Activated CD8-positive, alpha-beta memory T cell treated with anti-CD3 and anti-CD28 coated beads, Interleukin-2, amount 50 U/mL, for 1 hour (primary cell): ENCODE data around the gene RRP36.
A peak's percentile ranks its signal among the peaks of the same experiment; 100 is the strongest.
"Not testable (repeated sequence)": the region's sequence is repeated elsewhere in the genome, so short reads cannot be mapped to it uniquely, and the experiment has no call there.

Experiments
- DNase-seq: peaks from one replicate; pipeline ENCODE4 v3.0.0-alpha.2; 2020; ENCODE audit errors: extremely low read depth

The RRP36 gene, protein sequence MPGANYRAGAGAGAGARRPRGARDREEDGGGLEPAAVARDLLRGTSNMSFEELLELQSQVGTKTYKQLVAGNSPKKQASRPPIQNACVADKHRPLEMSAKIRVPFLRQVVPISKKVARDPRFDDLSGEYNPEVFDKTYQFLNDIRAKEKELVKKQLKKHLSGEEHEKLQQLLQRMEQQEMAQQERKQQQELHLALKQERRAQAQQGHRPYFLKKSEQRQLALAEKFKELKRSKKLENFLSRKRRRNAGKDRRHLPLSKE

DNA sequence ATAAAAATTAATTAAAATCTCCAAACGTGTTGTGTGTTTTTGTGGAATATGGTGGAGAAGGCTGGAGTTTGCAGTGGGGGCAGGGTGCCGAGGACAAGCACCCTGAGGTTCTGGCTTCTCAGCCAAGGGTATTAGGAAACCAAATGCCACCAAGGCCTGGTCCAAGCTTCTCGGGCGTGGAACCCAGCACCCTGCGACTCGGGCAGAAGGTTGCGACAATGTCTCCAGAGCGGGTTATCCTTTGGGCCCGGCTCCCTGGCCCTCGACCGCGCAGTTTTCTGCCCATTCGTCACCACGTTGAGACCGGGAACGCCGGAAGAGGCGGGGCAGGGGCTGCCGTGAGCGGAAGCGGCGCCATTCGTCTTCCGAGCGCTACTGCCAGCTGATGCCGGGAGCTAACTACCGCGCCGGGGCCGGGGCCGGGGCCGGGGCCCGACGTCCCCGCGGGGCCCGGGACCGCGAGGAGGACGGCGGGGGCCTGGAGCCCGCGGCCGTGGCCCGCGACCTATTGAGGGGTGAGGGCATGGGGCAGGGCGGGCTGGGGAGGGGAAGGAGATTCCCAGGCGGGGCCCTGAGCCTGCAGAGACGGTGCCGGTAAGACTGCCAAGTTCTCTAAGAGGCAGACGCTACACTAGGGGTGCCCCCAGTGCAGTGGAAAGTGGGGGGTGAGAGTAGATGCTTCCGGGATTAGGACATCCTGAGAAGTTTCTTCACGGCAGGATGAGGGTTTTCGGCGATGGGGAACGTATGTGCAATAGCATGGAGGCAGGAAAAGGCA lies at the start of gene RRP36:
Gene RRP36, plus strand, starts transcription at position 354 of the 778 bp plus-strand sequence. Its CDS starts 32 bp downstream, at position 386.
- no peak for DNase-seq

- DNase-seq: no peak
Observed at GRCh38 chr6:42971746-42972327, 49.6 kb upstream of the RRP36 start.

DNA sequence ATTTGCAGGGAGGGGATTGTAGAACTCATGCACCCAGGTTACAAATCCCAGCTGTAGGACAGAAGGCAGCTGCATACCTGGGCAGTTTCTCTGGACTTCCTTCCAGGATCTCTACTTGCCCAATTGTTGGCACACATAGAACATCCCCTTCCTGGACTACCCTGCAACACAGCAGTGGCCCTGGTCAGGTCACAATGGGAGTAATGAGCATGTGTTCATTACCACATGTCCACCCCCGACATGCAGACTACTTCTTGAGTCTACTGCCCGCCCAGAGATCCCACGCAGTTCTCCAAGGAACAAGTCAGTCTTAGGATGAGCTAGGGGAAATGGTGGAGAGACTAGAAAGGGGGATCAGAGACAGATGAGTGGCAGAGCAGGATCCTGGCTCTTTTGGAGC lies 47.5 kb upstream of the RRP36 start:
- DNase-seq: no peak

DNA sequence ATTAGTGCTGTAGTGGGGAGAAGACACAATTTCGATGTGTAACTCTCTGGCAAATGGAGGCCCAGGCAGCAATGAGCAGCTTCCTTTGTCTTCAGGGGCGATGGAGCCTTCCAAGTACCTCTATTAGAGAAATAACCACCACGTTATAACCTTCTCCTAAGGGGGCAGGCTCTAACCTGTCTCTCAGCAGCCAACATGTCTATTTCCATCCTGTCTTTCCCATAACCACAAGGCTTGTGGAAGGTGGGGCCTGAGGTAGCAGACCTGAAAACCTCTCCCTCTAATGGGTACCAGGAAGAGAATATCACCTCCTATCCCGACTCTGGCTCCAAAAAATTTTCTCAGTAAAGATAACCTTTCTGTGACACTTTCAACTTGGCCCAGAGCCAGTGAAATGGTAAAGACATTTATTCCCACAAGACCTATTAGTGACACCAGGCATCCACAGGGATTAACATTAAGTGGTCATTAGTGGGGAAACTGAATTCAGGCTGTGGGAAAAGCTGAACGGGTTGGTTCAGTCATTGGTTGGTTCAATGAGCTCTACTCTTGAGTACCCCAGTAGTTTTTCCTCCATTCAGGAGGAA lies 46.4 kb upstream of the RRP36 start:
- DNase-seq: no peak

DNA sequence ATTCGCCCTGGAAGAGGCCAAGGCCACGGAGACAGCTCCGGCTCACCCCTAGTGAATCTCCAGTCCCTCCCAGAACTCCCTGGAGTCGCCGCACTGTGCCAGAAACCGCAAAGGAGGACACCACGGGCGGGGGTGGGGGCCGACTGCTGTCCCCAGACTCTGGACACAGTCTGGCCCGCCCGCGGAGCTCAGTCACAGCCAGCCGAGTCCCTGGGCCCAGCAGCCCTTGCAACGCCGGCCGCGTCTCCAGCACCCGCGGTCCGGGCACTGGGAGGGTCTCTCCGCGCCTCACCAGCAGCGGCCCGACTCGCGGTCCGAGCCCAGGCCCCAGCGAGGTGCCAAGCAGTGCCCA lies 43.0 kb upstream of the RRP36 start:
- DNase-seq: no peak

DNA sequence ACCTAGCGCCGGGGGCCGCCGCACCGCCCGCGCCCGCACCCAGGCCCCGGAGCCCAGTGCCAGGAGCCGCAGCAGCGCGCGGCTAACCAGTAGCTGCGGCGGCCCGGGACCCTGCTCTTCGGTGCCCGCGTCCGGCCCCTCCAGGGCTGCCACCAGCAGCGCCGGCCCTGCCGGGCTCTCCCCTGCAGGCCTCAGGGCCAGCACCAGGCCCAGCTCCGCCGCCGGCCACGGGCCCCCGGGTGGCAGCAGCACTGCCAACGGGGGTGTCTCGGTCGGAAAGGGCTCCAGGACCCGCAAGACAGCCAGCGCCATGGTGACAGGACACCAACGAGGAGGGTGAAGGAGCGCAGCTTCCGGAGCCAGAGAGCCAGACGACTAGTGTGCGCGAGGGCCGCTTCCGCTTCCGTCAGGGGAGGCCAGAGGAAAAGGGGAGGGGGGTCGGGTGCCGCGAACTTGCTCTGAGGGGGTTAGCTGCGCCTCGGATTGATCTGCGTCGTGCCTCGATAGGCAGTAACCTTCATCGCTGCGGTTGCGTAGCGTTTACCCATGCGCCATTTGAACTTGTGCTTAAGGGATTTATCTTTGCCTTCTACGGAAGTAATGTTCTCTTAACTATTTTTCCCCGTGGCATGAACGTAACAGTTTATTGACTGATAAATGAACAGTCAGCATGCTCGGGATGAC lies 42.4 kb upstream of the RRP36 start, which contains the start of gene PEX6:
Gene PEX6, minus strand, starts transcription at position 343 of the 684 bp plus-strand sequence. Its CDS starts 31 bp downstream, at position 312.
- DNase-seq: peak; percentile 92

DNA sequence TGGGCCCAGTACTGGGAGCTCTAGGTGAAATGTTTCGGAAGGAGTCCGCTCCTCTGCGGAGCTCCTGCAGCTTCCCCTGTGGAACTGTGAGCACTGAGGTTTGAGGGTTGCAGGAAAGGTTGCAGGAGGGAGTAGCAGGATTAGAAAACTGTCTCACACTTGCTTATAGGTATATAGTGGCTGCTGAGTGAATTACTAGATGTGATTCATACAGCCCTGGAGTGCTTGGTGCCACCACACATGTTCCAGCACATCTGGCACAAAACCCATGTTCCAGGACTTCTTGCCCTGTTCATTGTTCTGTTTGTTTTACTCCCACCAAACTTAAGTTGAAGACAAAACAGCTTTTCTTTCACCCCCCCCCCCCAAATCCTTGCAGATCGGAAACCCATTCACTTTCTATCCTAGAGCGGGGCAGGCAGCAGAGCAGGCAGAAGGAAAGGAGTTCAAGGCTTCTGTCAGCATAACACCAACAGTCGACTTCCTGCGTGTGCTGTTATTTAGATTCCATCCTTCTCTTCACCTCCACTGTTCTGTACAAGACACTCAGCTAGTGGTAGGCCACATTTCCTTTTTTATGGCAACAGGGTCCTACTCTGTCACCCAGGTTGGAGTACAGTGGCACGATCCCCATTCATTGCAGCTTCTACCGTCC lies 41.8 kb upstream of the RRP36 start:
- no peak for DNase-seq

DNA sequence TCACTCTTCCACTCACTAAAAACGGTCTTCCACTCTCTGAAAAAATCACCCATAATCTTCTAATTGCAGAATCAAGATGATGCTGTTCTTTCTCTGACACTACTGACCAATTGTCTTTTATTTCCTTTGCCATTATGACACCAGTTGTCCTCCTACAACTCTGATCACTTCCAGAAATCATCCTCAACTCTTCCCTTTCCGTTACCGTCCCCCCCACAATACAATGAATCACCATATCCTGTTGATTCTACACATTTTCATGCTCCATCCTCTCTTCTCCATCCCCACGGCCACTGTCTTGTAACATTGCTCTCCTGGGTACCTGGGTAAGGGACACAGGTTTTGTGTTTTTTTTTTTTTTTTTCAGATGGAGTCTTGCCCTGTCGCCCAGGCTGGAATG lies 39.6 kb upstream of the RRP36 start:
- no peak for DNase-seq

- peak; percentile 95 for DNase-seq
Observed at GRCh38 chr6:42984001-42984923, 37.2 kb upstream of the RRP36 start, which contains the start of gene PPP2R5D. Gene PPP2R5D, plus strand, starts transcription at chr6:42984570. Its CDS starts 108 bp downstream, at chr6:42984678.

DNA sequence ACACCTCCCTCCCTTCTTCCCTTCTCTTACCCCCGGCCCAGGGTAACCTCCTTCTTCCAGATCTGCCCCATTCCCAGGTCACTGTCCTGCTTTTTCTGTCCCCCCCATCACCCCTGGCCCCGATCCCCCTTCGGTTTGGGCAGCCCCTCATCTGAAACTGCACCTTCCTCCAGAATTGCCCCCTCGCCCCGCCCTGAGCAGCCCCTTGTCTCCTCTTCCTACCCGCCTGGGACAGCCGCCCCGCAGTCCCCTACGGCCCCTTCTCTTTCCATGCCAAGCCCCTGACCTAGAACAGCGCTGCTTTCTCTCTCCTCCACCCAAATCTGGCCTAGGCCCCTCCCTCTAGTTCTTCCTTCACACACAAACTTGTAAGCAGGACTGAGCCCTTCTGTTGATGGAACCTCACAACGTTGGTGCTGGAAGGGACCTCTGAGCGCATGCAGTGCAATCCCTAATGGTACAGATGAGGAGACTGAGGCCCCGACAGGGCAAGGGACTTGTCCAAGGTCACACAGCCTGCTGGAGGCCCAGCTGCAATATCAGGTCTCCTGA lies 36.4 kb upstream of the RRP36 start:
- no peak for DNase-seq

- no peak for DNase-seq
Observed at GRCh38 chr6:42987533-42988451, 33.6 kb upstream of the RRP36 start.

DNA sequence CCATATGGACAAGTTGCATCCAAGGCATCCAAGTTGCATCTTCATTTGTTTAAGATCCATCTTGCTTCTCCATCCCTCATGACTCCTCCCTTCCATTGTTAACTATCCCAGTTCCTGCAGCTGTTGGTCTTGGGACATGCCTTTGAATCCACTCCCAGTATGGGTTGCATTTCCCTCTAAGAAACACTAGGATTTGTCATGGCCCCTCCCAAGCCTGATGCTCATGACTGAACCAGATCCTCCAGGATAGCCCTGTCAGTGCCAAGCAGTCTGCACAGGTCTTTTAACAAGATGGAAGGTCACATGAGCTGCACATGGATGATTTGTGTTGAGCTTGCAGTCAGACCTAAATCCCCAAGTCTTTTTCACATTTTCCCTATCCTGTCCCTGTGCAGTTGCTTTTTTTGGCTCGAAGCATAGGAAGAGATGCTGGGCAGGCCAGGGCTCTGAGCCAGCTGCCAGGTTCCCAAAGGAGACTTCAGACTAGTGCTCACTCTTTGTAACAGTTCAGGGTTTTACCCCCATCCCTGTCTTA lies 32.9 kb upstream of the RRP36 start:
- DNase-seq: no peak

DNA sequence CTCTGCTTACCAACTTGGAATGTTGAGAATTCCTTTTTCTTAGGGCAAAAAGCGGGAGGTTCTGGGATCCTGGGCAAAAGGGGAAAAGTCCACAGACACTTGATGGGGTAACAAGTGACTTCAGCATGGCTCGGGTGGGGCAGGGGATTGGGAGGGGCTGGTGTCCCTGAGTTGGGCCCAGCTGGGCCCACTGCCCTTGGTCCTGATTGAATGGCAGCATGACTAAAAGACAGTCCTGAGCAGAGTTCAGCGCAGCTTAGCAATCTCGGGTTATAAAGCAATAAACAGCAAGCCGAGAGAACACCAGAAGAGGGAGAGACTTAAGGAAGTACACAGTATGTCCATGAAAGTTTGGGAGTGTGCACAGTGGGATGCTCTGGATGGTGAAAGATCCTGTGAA lies 31.5 kb upstream of the RRP36 start:
- no peak for DNase-seq

DNA sequence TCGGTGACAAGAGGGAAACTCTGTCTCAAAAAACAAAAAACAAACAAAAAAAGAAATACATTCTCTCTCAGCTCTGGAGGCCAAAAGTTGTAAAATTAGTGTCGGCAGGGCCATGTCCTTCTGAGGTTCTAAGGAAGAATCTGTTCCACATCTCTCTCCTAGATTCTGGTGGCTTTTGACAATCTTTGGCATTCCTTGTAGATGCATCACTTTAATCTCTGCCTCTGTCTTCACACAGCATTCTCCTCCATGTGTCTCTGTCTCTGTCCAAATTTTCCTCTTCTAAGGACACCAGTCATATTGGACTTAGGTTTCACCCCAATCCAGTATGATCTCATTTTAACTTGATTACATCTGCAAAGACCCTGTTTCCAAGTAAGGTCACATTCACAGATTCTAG lies 28.0 kb upstream of the RRP36 start:
- DNase-seq: no peak

DNA sequence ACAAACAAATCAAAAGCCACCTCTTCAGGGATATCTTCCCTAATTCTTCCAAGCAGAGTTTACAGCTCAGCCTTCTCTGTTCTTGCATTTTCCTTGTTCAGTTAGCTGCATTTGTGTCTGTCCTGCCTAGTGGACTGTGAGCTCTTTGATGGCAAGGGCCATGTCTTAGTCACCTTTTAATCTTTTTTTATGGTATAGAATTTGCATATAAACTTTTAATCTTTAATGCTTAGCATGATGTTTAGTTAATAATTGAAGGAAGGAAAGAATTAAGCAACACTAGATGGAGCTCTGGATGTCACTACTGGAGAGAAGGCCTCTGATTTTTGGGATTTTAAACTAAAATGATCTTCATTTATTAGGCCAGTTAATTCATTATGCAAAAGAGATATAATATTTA lies 24.9 kb upstream of the RRP36 start:
- DNase-seq: no peak

- DNase-seq: not testable (repeated sequence)
Observed at GRCh38 chr6:42998205-42998604, 23.2 kb upstream of the RRP36 start.

DNA sequence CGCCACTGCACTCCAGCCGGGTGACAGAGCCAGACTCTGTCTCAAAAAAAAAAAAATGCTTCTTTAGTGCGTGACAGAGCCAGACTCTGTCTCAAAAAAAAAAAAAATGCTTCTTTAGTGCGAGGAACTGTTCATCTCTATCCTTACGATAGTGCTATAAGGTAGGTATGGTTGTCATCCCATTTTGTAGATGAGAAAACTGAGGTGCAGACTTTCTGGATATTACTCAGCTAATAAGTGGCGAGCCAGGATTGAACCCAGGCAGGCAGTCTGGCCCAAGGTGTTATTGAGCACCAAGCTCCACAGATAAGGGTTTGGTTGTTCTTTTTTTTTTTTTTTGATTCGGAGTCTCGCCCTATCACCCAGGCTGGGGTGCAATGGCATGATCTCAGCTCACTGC lies 19.6 kb upstream of the RRP36 start:
- DNase-seq: no peak

- DNase-seq: no peak
Observed at GRCh38 chr6:43005844-43006243, 15.6 kb upstream of the RRP36 start.

DNA sequence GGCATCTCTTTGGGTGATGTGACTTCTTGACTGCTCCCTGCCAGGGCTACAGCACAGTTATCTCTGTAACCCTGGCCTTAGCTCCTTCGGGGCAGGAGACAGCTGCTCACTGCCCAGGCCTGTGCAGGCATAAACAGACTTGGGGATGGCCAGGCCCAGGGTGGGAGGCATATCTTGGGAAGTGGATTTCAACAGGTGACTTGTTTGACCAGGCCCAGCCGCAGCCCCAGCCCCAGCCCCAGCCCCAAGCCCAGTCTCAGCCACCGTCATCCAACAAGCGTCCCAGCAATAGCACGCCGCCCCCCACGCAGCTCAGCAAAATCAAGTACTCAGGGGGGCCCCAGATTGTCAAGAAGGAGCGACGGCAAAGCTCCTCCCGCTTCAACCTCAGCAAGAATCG lies 15.2 kb upstream of the RRP36 start:
- no peak for DNase-seq
